Karpas-422 (cell line): Measurements from ENCODE around the gene TBC1D12. TPM values are rescaled to one million over a fixed set of nuclear protein-coding genes. Genes with fewer than 3 reads are reported as not detected.

Experiments
- DNase-seq: peaks from one replicate; pipeline ENCODE4 v3.0.0-alpha.2; 2015
- H2AFZ ChIP-seq: fragments of 200-600 bp; sonication (generic); 2 replicates; pipeline ENCODE4 v1.6.1; 2014; ENCODE audit warnings: antibody characterized with exemption, low read length, mixed read lengths
- H3K27ac ChIP-seq: fragments of 200-600 bp; sonication (generic); 2 replicates; pipeline ENCODE4 v1.5.1; 2014; ENCODE audit warnings: mild to moderate bottlenecking, low read length, moderate library complexity
- H3K27me3 ChIP-seq: fragments of 200-600 bp; sonication (generic); 2 replicates; pipeline ENCODE4 v1.6.1; 2014; ENCODE audit warnings: low read length, mixed read lengths
- H3K36me3 ChIP-seq: fragments of 200-600 bp; sonication (generic); 2 replicates; pipeline ENCODE4 v1.6.1; 2014; ENCODE audit warnings: low read length, mixed read lengths; ENCODE audit not compliant: insufficient read depth
- H3K4me1 ChIP-seq: fragments of 200-600 bp; sonication (generic); 2 replicates; pipeline ENCODE4 v1.6.1; 2014; ENCODE audit warnings: mild to moderate bottlenecking, low read length, mixed read lengths
- H3K4me2 ChIP-seq: fragments of 200-600 bp; sonication (generic); 2 replicates; pipeline ENCODE4 v1.6.1; 2014; ENCODE audit warnings: low read length, low read depth, mild to moderate bottlenecking; ENCODE audit not compliant: poor library complexity, severe bottlenecking
- H3K4me3 ChIP-seq: fragments of 200-600 bp; sonication (generic); 2 replicates; pipeline ENCODE4 v1.5.1; 2014; ENCODE audit warnings: mild to moderate bottlenecking, antibody characterized with exemption, low read length, mixed read lengths
- H3K79me2 ChIP-seq: fragments of 200-600 bp; sonication (generic); 2 replicates; pipeline ENCODE4 v1.6.1; 2014; ENCODE audit warnings: mild to moderate bottlenecking, low read length, mixed read lengths
- H3K9ac ChIP-seq: fragments of 200-600 bp; sonication (generic); 2 replicates; pipeline ENCODE4 v1.6.0; 2014; ENCODE audit warnings: low read length
- H3K9me2 ChIP-seq: fragments of 200-600 bp; sonication (generic), shearing (Covaris generic); replicated peaks from 2 replicates; pipeline ENCODE4 v1.6.0; 2014; ENCODE audit warnings: mild to moderate bottlenecking, low read length, moderate library complexity; ENCODE audit not compliant: insufficient read depth
- H3K9me3 ChIP-seq: fragments of 300-700, 200-600 bp; sonication (generic); 2 replicates; pipeline ENCODE4 v1.6.1; 2014; ENCODE audit warnings: low read length, mixed read lengths
- H4K20me1 ChIP-seq: fragments of 200-600 bp; sonication (generic); 2 replicates; pipeline ENCODE4 v1.6.1; 2014; ENCODE audit warnings: mild to moderate bottlenecking, antibody characterized with exemption, low read length, low read depth; ENCODE audit not compliant: insufficient read depth
- total RNA-seq: library from RNA; depleted of rRNA; stranded (reverse); fragments of >200 nt; shearing (Covaris generic); gene quantifications from 2 replicates; pipeline ENCODE4 v1.2.3, GENCODE V29; 2014; ENCODE audit warnings: low replicate concordance

Gene TBC1D12
- total RNA-seq, 1 experiment from 2014 or later: not detected

- DNase-seq: no peak
- no peaks in the 10 kb centered on the region for H3K36me3 ChIP-seq
- no peaks in the 10 kb centered on the region for H3K9me3 ChIP-seq
- H4K20me1 ChIP-seq: no peaks in the 10 kb centered on the region
- H3K9me2 ChIP-seq: no peaks in the 10 kb centered on the region
- H3K27ac ChIP-seq: no peak overlapping the region
- no peak overlapping the region for H2AFZ ChIP-seq
- H3K9ac ChIP-seq: no peak overlapping the region
- H3K4me3 ChIP-seq: no peak overlapping the region
- H3K27me3 ChIP-seq: no peaks in the 10 kb centered on the region
- no peaks in the 10 kb centered on the region for H3K79me2 ChIP-seq
- no peaks in the 10 kb centered on the region for H3K4me1 ChIP-seq
- H3K4me2 ChIP-seq: no peak overlapping the region
Observed at GRCh38 chr10:94443549-94443948, 41.2 kb downstream of the TBC1D12 start.

- no peak overlapping the region for H3K4me2 ChIP-seq
- no peak overlapping the region for H3K27ac ChIP-seq
- H3K9me3 ChIP-seq: no peaks in the 10 kb centered on the region
- H3K36me3 ChIP-seq: no peaks in the 10 kb centered on the region
- H3K9me2 ChIP-seq: no peaks in the 10 kb centered on the region
- H3K4me1 ChIP-seq: no peaks in the 10 kb centered on the region
- H3K27me3 ChIP-seq: no peaks in the 10 kb centered on the region
- H3K79me2 ChIP-seq: no peaks in the 10 kb centered on the region
- no peaks in the 10 kb centered on the region for H4K20me1 ChIP-seq
- no peak for DNase-seq
- H3K4me3 ChIP-seq: no peak overlapping the region
- H3K9ac ChIP-seq: no peak overlapping the region
- no peak overlapping the region for H2AFZ ChIP-seq
Observed at GRCh38 chr10:94450782-94451181, 48.4 kb downstream of the TBC1D12 start.

GRCh38 chr10:94451883-94452519, 49.7 kb downstream of the TBC1D12 start:
- Histone ChIP-seq H3K36me3 (no peaks in the 10 kb centered on the region), H3K27ac (no peak overlapping the region), H3K9ac (no peak overlapping the region), H3K27me3 (no peaks in the 10 kb centered on the region), H3K4me1 (no peaks in the 10 kb centered on the region), H3K4me2 (no peak overlapping the region), H4K20me1 (no peaks in the 10 kb centered on the region), H3K9me2 (no peaks in the 10 kb centered on the region), H3K79me2 (no peaks in the 10 kb centered on the region), H2AFZ (no peak overlapping the region), H3K4me3 (no peak overlapping the region), H3K9me3 (no peaks in the 10 kb centered on the region)
- DNase-seq: no peak

- Histone ChIP-seq H3K4me1 (no peaks in the 10 kb centered on the region), H3K27me3 (no peaks in the 10 kb centered on the region), H4K20me1 (no peaks in the 10 kb centered on the region), H3K4me2 (no peak overlapping the region), H3K4me3 (no peak overlapping the region), H3K9me2 (no peaks in the 10 kb centered on the region), H3K79me2 (no peaks in the 10 kb centered on the region), H3K9ac (no peak overlapping the region), H2AFZ (no peak overlapping the region), H3K9me3 (no peaks in the 10 kb centered on the region), H3K27ac (no peak overlapping the region), H3K36me3 (no peaks in the 10 kb centered on the region)
- no peak for DNase-seq
Observed at GRCh38 chr10:94456942-94457341, 54.6 kb downstream of the TBC1D12 start.

GRCh38 chr10:94459385-94459784, 57.0 kb downstream of the TBC1D12 start:
- Histone ChIP-seq H3K9me3 (no peaks in the 10 kb centered on the region), H3K27ac (no peak overlapping the region), H4K20me1 (no peaks in the 10 kb centered on the region), H3K9ac (no peak overlapping the region), H3K4me2 (no peak overlapping the region), H2AFZ (no peak overlapping the region), H3K4me3 (no peak overlapping the region), H3K9me2 (no peaks in the 10 kb centered on the region), H3K36me3 (no peaks in the 10 kb centered on the region), H3K4me1 (no peaks in the 10 kb centered on the region), H3K79me2 (no peaks in the 10 kb centered on the region), H3K27me3 (no peaks in the 10 kb centered on the region)
- DNase-seq: no peak

- Histone ChIP-seq H3K27me3 (no peaks in the 10 kb centered on the region), H3K4me1 (no peaks in the 10 kb centered on the region), H3K36me3 (no peaks in the 10 kb centered on the region), H3K9me3 (no peaks in the 10 kb centered on the region), H2AFZ (no peak overlapping the region), H3K9ac (no peak overlapping the region), H3K4me3 (no peak overlapping the region), H3K79me2 (no peaks in the 10 kb centered on the region), H4K20me1 (no peaks in the 10 kb centered on the region), H3K27ac (no peak overlapping the region), H3K4me2 (no peak overlapping the region), H3K9me2 (no peaks in the 10 kb centered on the region)
- DNase-seq: no peak
Observed at GRCh38 chr10:94461503-94461902, 59.2 kb downstream of the TBC1D12 start.

GRCh38 chr10:94462130-94462529, 59.8 kb downstream of the TBC1D12 start:
- H3K27ac ChIP-seq: no peak overlapping the region
- no peaks in the 10 kb centered on the region for H4K20me1 ChIP-seq
- no peaks in the 10 kb centered on the region for H3K9me3 ChIP-seq
- H3K79me2 ChIP-seq: no peaks in the 10 kb centered on the region
- H3K36me3 ChIP-seq: no peaks in the 10 kb centered on the region
- H3K4me2 ChIP-seq: no peak overlapping the region
- H2AFZ ChIP-seq: no peak overlapping the region
- H3K9ac ChIP-seq: no peak overlapping the region
- no peaks in the 10 kb centered on the region for H3K27me3 ChIP-seq
- no peaks in the 10 kb centered on the region for H3K9me2 ChIP-seq
- DNase-seq: no peak
- H3K4me1 ChIP-seq: no peaks in the 10 kb centered on the region
- no peak overlapping the region for H3K4me3 ChIP-seq

- DNase-seq: no peak
- no peak overlapping the region for H3K9ac ChIP-seq
Observed at GRCh38 chr10:94465684-94466083, 63.3 kb downstream of the TBC1D12 start.

More at GRCh38 chr10:94465684-94466083, 63.3 kb downstream of the TBC1D12 start:
- Histone ChIP-seq H3K9me3 (no peaks in the 10 kb centered on the region), H3K27me3 (no peaks in the 10 kb centered on the region), H2AFZ (no peak overlapping the region), H3K4me1 (no peaks in the 10 kb centered on the region), H3K4me3 (no peak overlapping the region), H3K9me2 (no peaks in the 10 kb centered on the region), H3K4me2 (no peak overlapping the region), H3K79me2 (no peaks in the 10 kb centered on the region), H3K27ac (no peak overlapping the region), H4K20me1 (no peaks in the 10 kb centered on the region), H3K36me3 (no peaks in the 10 kb centered on the region)
